Neural cell (in vitro differentiated cells): ENCODE results near the gene ATP6V1E1.
"Not testable (repeated sequence)": the region's sequence is repeated elsewhere in the genome, so short reads cannot be mapped to it uniquely, and the experiment has no call there.

ENCODE experiments used
- CTCF ChIP-seq: fragments of 450-650 bp; IDR thresholded peaks from 2 replicates; pipeline ENCODE4 v1.5.1; 2014; ENCODE audit warnings: antibody characterized with exemption, mild to moderate bottlenecking, moderate library complexity; ENCODE audit not compliant: poor library complexity, severe bottlenecking
- EP300 ChIP-seq: fragments of 450-650 bp; conservative IDR thresholded peaks from 2 replicates; pipeline ENCODE4 v1.6.1; 2014; ENCODE audit warnings: antibody characterized with exemption, mild to moderate bottlenecking, moderate library complexity; ENCODE audit not compliant: poor library complexity, severe bottlenecking
- RAD21 ChIP-seq: fragments of 450-650 bp; conservative IDR thresholded peaks from 2 replicates; pipeline ENCODE4 v1.6.1; 2014; ENCODE audit warnings: antibody characterized with exemption, mild to moderate bottlenecking, moderate library complexity
- SMC3 ChIP-seq: fragments of 450-650 bp; conservative IDR thresholded peaks from 2 replicates; pipeline ENCODE4 v1.6.1; 2014; ENCODE audit warnings: antibody characterized with exemption, mild to moderate bottlenecking, moderate library complexity; ENCODE audit not compliant: poor library complexity
- TF ChIP-seq, protein P1 (sequence below): IDR thresholded peaks from 2 replicates; pipeline ENCODE4 v1.6.1; 2012; ENCODE audit warnings: borderline replicate concordance

DNA sequence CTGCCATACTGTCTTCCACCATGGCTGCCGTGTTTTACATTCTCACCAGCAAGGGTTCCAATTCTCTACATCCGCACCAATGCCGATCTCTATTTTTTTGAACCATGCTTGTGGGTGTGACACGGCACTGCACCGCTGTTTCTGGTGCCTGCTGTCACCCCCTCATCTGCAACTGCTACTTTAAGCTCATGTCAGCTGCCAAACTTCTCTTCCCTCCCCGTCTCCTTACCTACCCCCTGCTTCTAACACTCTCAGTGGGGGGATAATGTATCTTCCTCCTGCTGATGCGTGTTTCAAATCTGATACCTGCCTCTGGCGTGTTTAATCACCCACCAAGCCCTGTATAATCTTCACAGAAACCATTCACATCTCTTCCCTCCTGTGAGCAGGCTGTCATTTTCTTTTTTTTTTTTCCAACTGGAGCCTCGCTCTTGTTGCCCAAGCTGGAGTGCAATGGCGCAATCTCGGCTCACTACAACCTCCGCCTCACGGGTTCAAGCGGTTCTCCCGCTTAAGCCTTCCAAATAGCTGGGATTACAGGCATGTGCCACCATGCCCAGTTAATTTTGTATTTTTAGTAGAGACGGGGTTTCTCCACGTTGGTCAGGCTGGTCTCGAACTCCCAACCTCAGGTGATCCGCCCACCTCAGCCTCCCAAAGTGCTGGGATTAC, 62.4 kb downstream of the ATP6V1E1 start:
- TF ChIP-seq CTCF, SMC3, RAD21, EP300: not testable (repeated sequence)
- TF ChIP-seq, protein P1, sequence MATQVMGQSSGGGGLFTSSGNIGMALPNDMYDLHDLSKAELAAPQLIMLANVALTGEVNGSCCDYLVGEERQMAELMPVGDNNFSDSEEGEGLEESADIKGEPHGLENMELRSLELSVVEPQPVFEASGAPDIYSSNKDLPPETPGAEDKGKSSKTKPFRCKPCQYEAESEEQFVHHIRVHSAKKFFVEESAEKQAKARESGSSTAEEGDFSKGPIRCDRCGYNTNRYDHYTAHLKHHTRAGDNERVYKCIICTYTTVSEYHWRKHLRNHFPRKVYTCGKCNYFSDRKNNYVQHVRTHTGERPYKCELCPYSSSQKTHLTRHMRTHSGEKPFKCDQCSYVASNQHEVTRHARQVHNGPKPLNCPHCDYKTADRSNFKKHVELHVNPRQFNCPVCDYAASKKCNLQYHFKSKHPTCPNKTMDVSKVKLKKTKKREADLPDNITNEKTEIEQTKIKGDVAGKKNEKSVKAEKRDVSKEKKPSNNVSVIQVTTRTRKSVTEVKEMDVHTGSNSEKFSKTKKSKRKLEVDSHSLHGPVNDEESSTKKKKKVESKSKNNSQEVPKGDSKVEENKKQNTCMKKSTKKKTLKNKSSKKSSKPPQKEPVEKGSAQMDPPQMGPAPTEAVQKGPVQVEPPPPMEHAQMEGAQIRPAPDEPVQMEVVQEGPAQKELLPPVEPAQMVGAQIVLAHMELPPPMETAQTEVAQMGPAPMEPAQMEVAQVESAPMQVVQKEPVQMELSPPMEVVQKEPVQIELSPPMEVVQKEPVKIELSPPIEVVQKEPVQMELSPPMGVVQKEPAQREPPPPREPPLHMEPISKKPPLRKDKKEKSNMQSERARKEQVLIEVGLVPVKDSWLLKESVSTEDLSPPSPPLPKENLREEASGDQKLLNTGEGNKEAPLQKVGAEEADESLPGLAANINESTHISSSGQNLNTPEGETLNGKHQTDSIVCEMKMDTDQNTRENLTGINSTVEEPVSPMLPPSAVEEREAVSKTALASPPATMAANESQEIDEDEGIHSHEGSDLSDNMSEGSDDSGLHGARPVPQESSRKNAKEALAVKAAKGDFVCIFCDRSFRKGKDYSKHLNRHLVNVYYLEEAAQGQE = not testable (repeated sequence)
